Upper lobe of left lung (tissue), 6 donors: Measurements from ENCODE around the gene TRIP10. TPM values are rescaled to one million over a fixed set of nuclear protein-coding genes. Genes with fewer than 3 reads are reported as not detected.

Experiments used
- ATAC-seq, 2 donors: fragments of 200-7000 bp; cut with Tn5 transposase; one replicate each; pipeline ENCODE4 v1.9.1; 2022; ENCODE audit warnings: mild to moderate bottlenecking in 2 of 2, moderate library complexity in 2 of 2; ENCODE audit not compliant: low FRiP score in 2 of 2
- DNase-seq, 2 donors: peaks; one replicate each; pipeline ENCODE4 v3.0.0-alpha.2; 2019 to 2020
- H3K27ac ChIP-seq, 4 donors: fragments of 200-600 bp; sonication (generic); one replicate each; pipeline ENCODE4 v1.5.1; 2016 to 2019
- H3K27me3 ChIP-seq, 4 donors: fragments of 200-600 bp; sonication (generic); one replicate each; pipeline ENCODE4 v1.5.1; 2017 to 2019
- H3K36me3 ChIP-seq, 4 donors: fragments of 200-600 bp; sonication (generic); one replicate each; pipeline ENCODE4 v1.5.1; 2016 to 2019
- H3K4me1 ChIP-seq, 4 donors: fragments of 200-600 bp; sonication (generic); one replicate each; pipeline ENCODE4 v1.5.1; 2018 to 2019
- H3K4me3 ChIP-seq, 4 donors: fragments of 200-600 bp; sonication (generic); one replicate each; pipeline ENCODE4 v1.5.1; 2017 to 2019; ENCODE audit warnings: mild to moderate bottlenecking in 2 of 4, moderate library complexity in 1 of 4
- H3K9me3 ChIP-seq, 4 donors: fragments of 200-600 bp; sonication (generic); one replicate each; pipeline ENCODE4 v1.5.1; 2018 to 2019
- EP300 ChIP-seq, 4 donors: sonication (generic); formaldehyde crosslinking; IDR thresholded peaks; one replicate each; pipeline ENCODE4 v1.5.1; 2017; ENCODE audit warnings: antibody characterized with exemption in 4 of 4, control low read depth in 2 of 4
- POLR2A ChIP-seq, 4 donors: fragments of 450-650 bp; IDR thresholded peaks; one replicate each; pipeline ENCODE4 v1.5.1; 2016 to 2017; ENCODE audit warnings: antibody characterized with exemption in 4 of 4, mild to moderate bottlenecking in 2 of 4
- POLR2AphosphoS5 ChIP-seq, 2 donors: sonication (generic); formaldehyde crosslinking; IDR thresholded peaks; one replicate each; pipeline ENCODE4 v1.5.1; 2017; ENCODE audit warnings: antibody characterized with exemption in 2 of 2
- WGBS, 2 donors: methylation state at CpG; one replicate each; pipeline ENCODE4 v1.1.5; 2017 to 2018; 5-methylcytosine and 5-hydroxymethylcytosine counted together
- total RNA-seq, 6 donors: library from RNA; depleted of rRNA in 4 of 6; stranded (reverse); fragments of >200 nt in 4 of 6; gene quantifications; one replicate each; pipeline versions ENCODE4 v1.1.0 to v1.2.1, GENCODE V29; 2016 to 2021
- TF ChIP-seq, protein P1 (sequence below), 6 experiments: fragments of 450-650 bp in 4 of 6; fragments of 200-600 bp in 2 of 6; sonication (generic) in 2 of 6; IDR thresholded peaks; one replicate each; pipeline ENCODE4 v1.5.1; 2016 to 2019; ENCODE audit warnings: antibody characterized with exemption in 6 of 6
- donor health status: DM: no; HTN: no; CAD: no; lungs with moderate emphysema.
- donor health status: DM: no; HTN: yes; CAD: no; lungs with severe emphysema.

TRIP10 gene
- total RNA-seq, 6 donors from 2014 or later = 59.6 to 423 (median 74.3) TPM

DNA sequence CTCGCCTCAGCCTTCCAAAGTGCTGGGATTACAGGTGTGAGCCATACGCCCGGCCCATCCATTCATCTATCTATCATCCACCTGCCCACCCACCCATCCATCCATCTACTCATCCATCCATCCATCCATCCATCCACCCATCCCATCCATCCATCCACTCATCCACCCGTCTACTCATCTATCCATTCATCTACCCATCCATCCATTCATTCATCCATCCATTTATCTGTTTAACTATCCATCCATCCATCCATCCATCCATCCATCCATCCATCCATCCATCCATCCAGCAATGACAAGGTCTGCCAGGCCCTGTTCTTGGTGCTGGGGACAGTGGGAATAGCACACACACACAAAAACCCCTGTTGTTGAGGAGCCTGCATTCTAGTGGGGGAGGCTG, 37.5 kb downstream of the TRIP10 start:
- DNase-seq = no peak
- Histone ChIP-seq H3K4me3 (no peak overlapping the region), H3K27me3 (no peaks in the 10 kb centered on the region), H3K9me3 (no peaks in the 10 kb centered on the region), H3K4me1 (peaks cover 6 to 19% (median 12%) of the 10 kb centered on the region in 4 donors), H3K36me3 (no peaks in the 10 kb centered on the region), H3K27ac (no peak overlapping the region)
- no peak for TF ChIP-seq POLR2A (IDR thresholded peaks at IDR 0.05)
- TF ChIP-seq, protein P1, sequence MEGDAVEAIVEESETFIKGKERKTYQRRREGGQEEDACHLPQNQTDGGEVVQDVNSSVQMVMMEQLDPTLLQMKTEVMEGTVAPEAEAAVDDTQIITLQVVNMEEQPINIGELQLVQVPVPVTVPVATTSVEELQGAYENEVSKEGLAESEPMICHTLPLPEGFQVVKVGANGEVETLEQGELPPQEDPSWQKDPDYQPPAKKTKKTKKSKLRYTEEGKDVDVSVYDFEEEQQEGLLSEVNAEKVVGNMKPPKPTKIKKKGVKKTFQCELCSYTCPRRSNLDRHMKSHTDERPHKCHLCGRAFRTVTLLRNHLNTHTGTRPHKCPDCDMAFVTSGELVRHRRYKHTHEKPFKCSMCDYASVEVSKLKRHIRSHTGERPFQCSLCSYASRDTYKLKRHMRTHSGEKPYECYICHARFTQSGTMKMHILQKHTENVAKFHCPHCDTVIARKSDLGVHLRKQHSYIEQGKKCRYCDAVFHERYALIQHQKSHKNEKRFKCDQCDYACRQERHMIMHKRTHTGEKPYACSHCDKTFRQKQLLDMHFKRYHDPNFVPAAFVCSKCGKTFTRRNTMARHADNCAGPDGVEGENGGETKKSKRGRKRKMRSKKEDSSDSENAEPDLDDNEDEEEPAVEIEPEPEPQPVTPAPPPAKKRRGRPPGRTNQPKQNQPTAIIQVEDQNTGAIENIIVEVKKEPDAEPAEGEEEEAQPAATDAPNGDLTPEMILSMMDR (IDR thresholded peaks at IDR 0.05) = no peak
- TF ChIP-seq POLR2AphosphoS5 (IDR thresholded peaks at IDR 0.05) = no peak
- TF ChIP-seq EP300 (IDR thresholded peaks at IDR 0.05) = no peak
- ATAC-seq = no peak
- 94 to 98% methylated on average over 4 of the region's 4 CpGs for WGBS, 2 donors

DNA sequence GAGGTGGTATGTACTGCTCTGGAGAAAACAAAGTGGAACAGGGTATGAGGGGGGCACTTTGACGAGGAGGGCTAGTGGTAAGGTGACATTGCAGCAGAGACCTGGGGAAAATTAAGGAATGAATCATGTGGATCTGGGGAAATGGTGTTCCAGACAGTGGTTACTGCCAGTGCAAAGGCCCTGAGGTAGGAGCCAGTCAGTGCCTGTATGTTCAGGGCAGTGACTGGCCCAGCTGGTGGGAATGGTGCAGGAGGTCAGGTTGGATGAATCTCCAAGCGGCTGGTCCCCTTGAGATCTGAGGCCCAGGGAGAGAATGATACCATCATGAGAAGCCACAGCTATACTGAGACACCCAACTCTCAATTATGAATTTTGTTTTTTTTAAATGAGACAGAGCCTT, 38.0 kb downstream of the TRIP10 start:
- TF ChIP-seq POLR2A (IDR thresholded peaks at IDR 0.05) (no peak), EP300 (IDR thresholded peaks at IDR 0.05) (no peak), POLR2AphosphoS5 (IDR thresholded peaks at IDR 0.05) (no peak)
- TF ChIP-seq, protein P1 (IDR thresholded peaks at IDR 0.05) = no peak
- WGBS, 2 donors = 78 to 83% methylated on average over 2 of the region's 2 CpGs
- H3K4me1 ChIP-seq = peaks cover 6 to 22% (median 13%) of the 10 kb centered on the region in 4 donors

DNA sequence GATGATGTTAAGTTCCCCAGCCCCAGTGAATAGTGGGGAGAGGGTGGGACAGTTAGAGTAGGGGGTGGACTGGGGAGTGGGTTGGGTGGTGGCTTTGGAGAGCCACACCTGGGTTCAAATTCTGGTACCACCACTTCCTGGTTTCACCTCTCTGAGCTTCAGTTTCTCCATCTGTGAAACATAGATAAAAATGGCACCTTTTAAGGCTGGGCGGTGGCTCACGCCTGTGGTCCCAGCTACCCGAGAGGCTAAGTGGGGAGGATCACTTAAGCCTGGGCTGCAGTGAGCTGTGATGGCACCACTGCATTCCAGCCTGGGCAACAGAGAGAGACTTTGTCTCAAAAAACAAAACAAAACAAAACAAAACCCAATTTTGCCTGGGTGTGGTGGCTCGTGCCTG, 38.9 kb downstream of the TRIP10 start:
- 63 to 85% methylated on average over 4 of the region's 4 CpGs for WGBS, 2 donors
- Histone ChIP-seq H3K9me3 (no peaks in the 10 kb centered on the region), H3K27ac (no peak overlapping the region), H3K36me3 (no peaks in the 10 kb centered on the region), H3K4me3 (no peak overlapping the region), H3K27me3 (no peaks in the 10 kb centered on the region), H3K4me1 (peaks cover 6 to 22% (median 13%) of the 10 kb centered on the region in 4 donors)
- TF ChIP-seq POLR2A (IDR thresholded peaks at IDR 0.05) (no peak), EP300 (IDR thresholded peaks at IDR 0.05) (no peak), POLR2AphosphoS5 (IDR thresholded peaks at IDR 0.05) (no peak)
- TF ChIP-seq, protein P1 (IDR thresholded peaks at IDR 0.05) = no peak
- no peak for DNase-seq
- ATAC-seq = no peak

More for the DNA sequence above, 38.0 kb downstream of the TRIP10 start:
- no peak overlapping the region for H3K4me3 ChIP-seq
- H3K36me3 ChIP-seq = no peaks in the 10 kb centered on the region
- no peak for DNase-seq
- no peak for ATAC-seq
- no peak overlapping the region for H3K27ac ChIP-seq
- no peaks in the 10 kb centered on the region for H3K9me3 ChIP-seq
- H3K27me3 ChIP-seq = no peaks in the 10 kb centered on the region

DNA sequence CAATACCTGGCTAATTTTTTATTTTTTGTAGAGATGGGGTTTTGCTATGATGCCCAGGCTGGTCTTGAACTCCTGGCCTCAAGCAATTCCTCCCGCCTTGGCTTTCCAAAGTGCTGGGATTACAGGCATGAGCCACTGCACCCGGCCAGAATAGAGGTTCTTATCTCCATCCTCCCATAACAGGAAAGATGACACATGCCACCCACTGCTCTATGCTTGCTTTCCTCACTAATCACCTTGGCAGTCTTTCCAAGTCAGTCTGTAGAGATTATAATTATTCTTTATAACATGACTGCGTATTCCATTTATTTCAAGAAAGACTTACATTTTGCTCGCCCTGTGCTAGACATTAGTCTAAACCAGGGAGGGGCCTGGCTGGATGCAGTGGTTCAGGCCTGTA, 39.7 kb downstream of the TRIP10 start:
- no peaks in the 10 kb centered on the region for H3K9me3 ChIP-seq
- no peak overlapping the region for H3K27ac ChIP-seq
- 48 to 56% methylated on average over 4 of the region's 4 CpGs for WGBS, 2 donors
- H3K27me3 ChIP-seq = no peaks in the 10 kb centered on the region
- H3K36me3 ChIP-seq = no peaks in the 10 kb centered on the region
- TF ChIP-seq, protein P1 (IDR thresholded peaks at IDR 0.05) = no peak
- no peak for TF ChIP-seq POLR2AphosphoS5 (IDR thresholded peaks at IDR 0.05)
- no peak for TF ChIP-seq POLR2A (IDR thresholded peaks at IDR 0.05)
- TF ChIP-seq EP300 (IDR thresholded peaks at IDR 0.05) = no peak
- peaks cover 6 to 22% (median 13%) of the 10 kb centered on the region in 4 donors for H3K4me1 ChIP-seq
- no peak overlapping the region for H3K4me3 ChIP-seq
- ATAC-seq (no peak), DNase-seq (no peak)

DNA sequence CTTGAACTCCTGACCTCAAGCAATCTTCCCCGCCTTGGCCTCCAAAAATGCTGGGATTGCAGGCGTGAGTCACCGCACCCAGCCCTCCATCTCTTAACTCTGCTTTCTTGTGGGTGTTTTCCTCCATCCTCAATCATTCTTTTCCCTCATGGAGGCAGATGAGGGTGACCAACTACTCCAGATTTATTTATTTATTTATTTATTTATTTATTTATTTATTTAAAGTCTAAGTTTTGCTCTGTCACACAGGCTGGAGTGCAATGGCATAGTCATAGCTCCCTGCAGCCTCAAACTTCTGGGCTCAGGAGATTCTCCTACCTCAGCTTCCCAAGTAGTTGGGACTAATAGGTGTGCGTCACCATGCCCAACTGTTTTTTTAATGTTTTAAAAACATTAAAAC, 47.9 kb downstream of the TRIP10 start:
- Histone ChIP-seq H3K4me3 (no peak overlapping the region), H3K4me1 (no peaks in the 10 kb centered on the region), H3K9me3 (no peaks in the 10 kb centered on the region), H3K27ac (no peak overlapping the region), H3K36me3 (no peaks in the 10 kb centered on the region), H3K27me3 (no peaks in the 10 kb centered on the region)
- DNase-seq = no peak
- ATAC-seq = no peak
- TF ChIP-seq POLR2A (IDR thresholded peaks at IDR 0.05) (no peak), EP300 (IDR thresholded peaks at IDR 0.05) (no peak), POLR2AphosphoS5 (IDR thresholded peaks at IDR 0.05) (no peak)
- TF ChIP-seq, protein P1 (IDR thresholded peaks at IDR 0.05) = no peak
- WGBS, 2 donors = 97 to 99% methylated on average over 4 of the region's 4 CpGs
